Mesodermal cell (in vitro differentiated cells): ENCODE data around the gene CR2.

Experiments
- H3K27ac ChIP-seq: 2 replicates; pipeline ENCODE4 v1.7.0; 2013; ENCODE audit warnings: mild to moderate bottlenecking, low read depth, low read length, moderate library complexity; ENCODE audit not compliant: severe bottlenecking
- H3K36me3 ChIP-seq: 2 replicates; pipeline ENCODE4 v1.7.1; 2013; ENCODE audit warnings: mild to moderate bottlenecking, low read length, moderate library complexity; ENCODE audit not compliant: control insufficient read depth, insufficient read depth
- H3K4me1 ChIP-seq: one replicate; pipeline ENCODE4 v1.7.1; 2013; ENCODE audit warnings: mild to moderate bottlenecking, low read length; ENCODE audit not compliant: insufficient read depth, control insufficient read depth, poor library complexity, severe bottlenecking
- H3K4me3 ChIP-seq: 2 replicates; pipeline ENCODE4 v1.7.0; 2013; ENCODE audit warnings: low read length, control low read depth, mild to moderate bottlenecking; ENCODE audit not compliant: insufficient read depth, poor library complexity, severe bottlenecking; ENCODE audit errors: extremely low read depth
- H3K9me3 ChIP-seq: 2 replicates; pipeline ENCODE4 v1.7.1; 2013; ENCODE audit warnings: mild to moderate bottlenecking, low read length, moderate library complexity; ENCODE audit not compliant: control insufficient read depth
- WGBS, 2 experiments: methylation state at CpG; one replicate each; pipeline ENCODE4 v1.1.5; 2013; ENCODE audit warnings: missing lambda C conversion rate in 2 of 2; ENCODE audit not compliant: insufficient coverage in 2 of 2; 5-methylcytosine and 5-hydroxymethylcytosine counted together

CR2 gene

DNA sequence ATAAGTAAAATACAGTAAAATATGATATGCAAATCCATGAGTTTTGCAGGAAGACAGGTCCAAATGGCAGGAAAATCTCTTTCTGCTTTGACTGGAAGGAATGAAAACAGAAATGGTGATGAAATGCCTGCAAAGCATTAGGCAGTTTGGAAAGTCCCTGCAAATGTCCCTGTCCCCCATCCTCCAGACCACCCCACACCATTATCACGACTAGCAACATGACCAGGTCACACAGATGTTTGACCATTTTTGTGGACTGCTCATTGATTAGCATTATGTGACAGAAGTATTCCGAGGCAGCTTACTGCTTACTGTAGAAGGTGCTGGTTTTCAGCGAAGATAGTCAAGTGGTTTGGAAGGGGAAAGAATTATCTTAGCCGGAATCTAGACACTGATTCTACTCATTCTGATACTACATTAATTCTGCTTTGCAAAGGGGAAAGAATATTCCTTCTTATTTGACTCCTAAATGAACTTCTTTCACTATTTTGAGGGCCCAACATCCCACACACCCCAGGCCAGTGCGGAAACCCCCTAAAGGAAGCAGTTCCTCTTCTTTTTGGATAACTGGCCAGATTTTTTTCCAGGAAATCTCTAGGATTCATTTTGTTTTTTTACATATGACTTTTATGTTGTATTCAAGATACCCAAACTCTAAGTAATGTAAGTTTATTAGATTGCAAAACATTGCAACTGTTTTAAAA is 9.5 kb upstream of the CR2 start:
- Histone ChIP-seq H3K27ac (no peak overlapping the region), H3K9me3 (no peaks in the 10 kb centered on the region), H3K4me1 (no peaks in the 10 kb centered on the region), H3K4me3 (no peak overlapping the region), H3K36me3 (no peaks in the 10 kb centered on the region)
- 100% methylated on average over 1 to 3 of the region's 5 CpGs for WGBS, 2 experiments

DNA sequence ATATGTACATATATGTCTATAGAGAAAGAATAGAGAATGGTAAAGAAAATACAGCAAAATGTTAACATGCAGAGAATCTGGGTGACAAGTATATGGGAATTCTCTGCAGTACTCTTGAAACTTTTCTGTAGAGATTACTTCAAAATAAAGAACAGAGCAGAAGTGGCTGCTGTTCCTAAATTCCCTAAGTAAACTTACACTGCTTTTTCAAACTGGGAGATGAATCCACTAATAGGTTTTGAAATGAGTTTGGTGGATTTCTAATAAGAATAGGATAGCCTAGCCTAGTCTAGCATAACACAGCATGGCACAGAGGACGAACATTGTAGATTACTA is 450 bp upstream of the CR2 start:
- H3K4me1 ChIP-seq, result no peaks in the 10 kb centered on the region
- H3K27ac ChIP-seq, result no peak overlapping the region
- no peaks in the 10 kb centered on the region for H3K36me3 ChIP-seq
- H3K9me3 ChIP-seq, result no peaks in the 10 kb centered on the region
- H3K4me3 ChIP-seq, result no peak overlapping the region
- WGBS, 2 experiments, result 40 to 50% methylated on average over 1 of the region's 1 CpG

DNA sequence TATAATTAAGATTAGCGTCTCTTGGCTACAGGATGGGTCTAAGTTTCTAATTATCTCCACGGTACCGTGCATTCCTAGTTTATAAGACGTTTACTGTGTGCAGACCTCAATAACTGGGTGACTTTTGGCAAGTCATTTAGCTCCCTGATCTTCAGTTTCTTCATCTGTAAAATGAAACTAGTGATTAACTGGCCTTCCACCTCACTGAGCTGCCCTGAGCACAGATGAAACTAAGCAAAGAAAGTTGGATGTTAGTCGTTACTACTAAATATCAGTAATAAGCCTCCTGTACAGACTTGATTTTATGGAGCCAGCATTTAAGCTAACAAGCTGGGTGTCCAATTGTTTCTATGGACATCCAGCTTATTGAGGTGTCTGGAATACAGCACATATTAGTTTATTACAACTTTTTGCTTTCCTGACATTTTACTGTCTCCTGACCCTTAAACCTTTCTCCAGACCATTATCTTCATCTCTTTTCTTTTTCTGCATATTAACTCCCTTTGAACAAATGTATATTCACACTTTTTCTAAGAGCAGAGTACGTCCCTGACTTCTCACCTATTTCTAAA is 1.1 kb downstream of the CR2 start:
- no peaks in the 10 kb centered on the region for H3K9me3 ChIP-seq
- WGBS, 2 experiments, result 65 to 69% methylated on average over 5 of the region's 6 CpGs
- no peak overlapping the region for H3K4me3 ChIP-seq
- H3K27ac ChIP-seq, result no peak overlapping the region
- no peaks in the 10 kb centered on the region for H3K36me3 ChIP-seq
- no peaks in the 10 kb centered on the region for H3K4me1 ChIP-seq

- Histone ChIP-seq H3K4me3 (no peak overlapping the region), H3K4me1 (no peaks in the 10 kb centered on the region), H3K36me3 (no peaks in the 10 kb centered on the region), H3K27ac (no peak overlapping the region), H3K9me3 (no peaks in the 10 kb centered on the region)
- 83 to 90% methylated on average over 1 of the region's 1 CpG for WGBS, 2 experiments
Measured at GRCh38 chr1:207458414-207458813, 4.3 kb downstream of the CR2 start.

DNA sequence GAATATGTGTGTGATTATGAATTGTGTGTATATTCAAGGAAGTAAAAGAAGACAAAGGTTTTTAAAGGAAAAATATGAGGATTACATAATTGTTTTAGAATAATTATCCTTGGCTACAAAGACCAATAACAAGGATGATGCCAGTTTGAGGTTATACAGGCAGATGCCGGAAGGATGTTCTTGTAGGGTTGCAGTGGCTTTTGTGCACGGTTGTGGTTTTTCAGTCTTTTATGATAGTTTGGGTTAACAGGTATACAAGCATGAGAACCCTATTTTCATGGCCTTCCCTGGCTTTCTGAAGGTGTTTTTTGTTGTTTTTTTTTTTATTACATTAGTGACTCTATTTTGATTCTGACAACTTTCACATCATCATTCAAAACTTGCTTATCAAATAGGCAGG is 4.9 kb downstream of the CR2 start:
- 94 to 100% methylated on average over 2 of the region's 2 CpGs for WGBS, 2 experiments
- no peak overlapping the region for H3K4me3 ChIP-seq
- no peaks in the 10 kb centered on the region for H3K36me3 ChIP-seq
- H3K9me3 ChIP-seq, result no peaks in the 10 kb centered on the region
- no peaks in the 10 kb centered on the region for H3K4me1 ChIP-seq
- no peak overlapping the region for H3K27ac ChIP-seq

DNA sequence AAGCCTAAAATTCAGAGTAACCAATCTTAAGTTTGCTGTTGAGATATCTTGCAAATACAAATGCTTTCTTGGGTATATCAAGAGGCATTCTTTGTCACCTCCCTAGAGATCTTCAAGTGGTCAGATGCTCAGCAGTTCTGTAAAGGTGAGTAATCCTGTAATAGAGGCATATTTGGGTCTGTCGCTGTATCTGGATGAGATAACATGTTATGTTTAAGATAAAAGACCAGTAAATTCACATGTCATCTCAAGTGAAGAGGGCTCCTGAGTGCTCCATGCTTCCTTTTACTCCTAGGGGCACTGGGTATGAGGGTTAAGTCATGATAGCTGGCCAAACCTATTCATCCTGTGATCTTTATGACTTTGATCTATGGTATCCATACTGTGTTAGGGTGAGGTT is 7.5 kb downstream of the CR2 start:
- Histone ChIP-seq H3K4me3 (no peak overlapping the region), H3K9me3 (no peaks in the 10 kb centered on the region), H3K4me1 (no peaks in the 10 kb centered on the region), H3K36me3 (no peaks in the 10 kb centered on the region), H3K27ac (no peak overlapping the region)
- WGBS, 2 experiments, result no CpG with 5 or more reads among the region's 1 CpG

DNA sequence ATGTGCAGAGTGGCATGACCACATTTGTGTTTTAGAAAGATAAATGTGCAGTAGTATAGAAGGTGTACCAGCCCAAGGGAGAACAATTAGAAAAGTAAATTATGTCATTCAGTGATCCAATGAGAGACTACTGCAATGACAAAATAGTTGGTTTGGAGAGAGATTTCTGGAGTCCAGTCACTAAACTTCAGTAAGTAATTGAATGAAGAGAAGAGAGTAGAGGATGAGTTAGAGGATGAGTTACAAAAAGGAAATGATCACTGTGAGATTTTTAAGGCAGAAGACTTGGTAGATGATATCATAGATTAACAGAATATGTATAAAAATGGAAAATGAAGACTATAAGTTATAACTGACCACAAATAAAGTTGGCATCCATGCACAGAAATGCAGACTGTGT is 8.4 kb downstream of the CR2 start:
- no peak overlapping the region for H3K4me3 ChIP-seq
- H3K9me3 ChIP-seq, result no peaks in the 10 kb centered on the region
- no peaks in the 10 kb centered on the region for H3K36me3 ChIP-seq
- no peak overlapping the region for H3K27ac ChIP-seq
- H3K4me1 ChIP-seq, result no peaks in the 10 kb centered on the region

- H3K27ac ChIP-seq, result no peak overlapping the region
- no peak overlapping the region for H3K4me3 ChIP-seq
- no peaks in the 10 kb centered on the region for H3K4me1 ChIP-seq
- no peaks in the 10 kb centered on the region for H3K36me3 ChIP-seq
- H3K9me3 ChIP-seq, result no peaks in the 10 kb centered on the region
Measured at GRCh38 chr1:207463021-207463420, 8.9 kb downstream of the CR2 start.

GRCh38 chr1:207463571-207463970 is 9.4 kb downstream of the CR2 start:
- Histone ChIP-seq H3K4me1 (no peaks in the 10 kb centered on the region), H3K9me3 (no peaks in the 10 kb centered on the region), H3K27ac (no peak overlapping the region), H3K36me3 (no peaks in the 10 kb centered on the region), H3K4me3 (no peak overlapping the region)
- no CpG with 5 or more reads among the region's 3 CpGs for WGBS, 2 experiments

DNA sequence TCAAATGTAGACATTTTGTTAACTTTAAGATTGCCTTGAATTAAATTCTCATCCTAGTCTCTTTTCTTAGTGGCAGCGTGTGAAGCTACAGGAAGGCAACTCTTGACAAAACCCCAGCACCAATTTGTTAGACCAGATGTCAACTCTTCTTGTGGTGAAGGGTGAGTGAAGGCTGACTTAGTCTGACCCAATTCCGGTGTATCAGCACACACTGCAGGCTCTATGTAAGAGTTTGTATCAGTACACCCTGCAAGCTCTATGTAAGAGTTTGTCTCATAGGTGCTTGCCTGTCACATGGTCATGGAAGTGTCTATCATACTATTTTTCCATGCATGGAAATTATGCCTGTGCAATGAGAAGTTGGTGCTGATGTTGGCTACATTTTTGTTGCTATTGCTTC is 16.8 kb downstream of the CR2 start:
- 100% methylated on average over 1 of the region's 2 CpGs for WGBS, 2 experiments
- H3K4me1 ChIP-seq, result no peaks in the 10 kb centered on the region
- no peaks in the 10 kb centered on the region for H3K36me3 ChIP-seq
- no peak overlapping the region for H3K4me3 ChIP-seq
- no peaks in the 10 kb centered on the region for H3K9me3 ChIP-seq
- no peak overlapping the region for H3K27ac ChIP-seq

DNA sequence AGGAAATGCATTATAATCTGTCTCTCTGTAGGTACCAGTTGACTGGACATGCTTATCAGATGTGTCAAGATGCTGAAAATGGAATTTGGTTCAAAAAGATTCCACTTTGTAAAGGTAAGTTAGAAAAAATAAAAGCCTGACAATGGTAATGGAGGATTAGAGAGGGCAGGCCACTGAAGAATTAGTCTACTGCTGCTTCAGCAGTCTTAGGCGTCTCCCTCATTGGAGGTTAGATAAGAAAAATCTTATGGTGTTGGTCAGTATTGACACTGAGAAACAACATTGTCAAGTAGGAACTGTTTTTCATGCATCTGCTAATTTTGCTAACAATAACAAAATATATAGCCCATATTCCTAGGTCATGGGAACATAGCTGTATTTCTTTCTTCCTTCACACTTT is 20.1 kb downstream of the CR2 start:
- H3K9me3 ChIP-seq, result no peaks in the 10 kb centered on the region
- 100% methylated on average over 1 of the region's 1 CpG; no CpG with 5 or more reads in 1 of the 2 experiments for WGBS, 2 experiments
- H3K36me3 ChIP-seq, result no peaks in the 10 kb centered on the region
- no peak overlapping the region for H3K4me3 ChIP-seq
- H3K4me1 ChIP-seq, result no peaks in the 10 kb centered on the region
- no peak overlapping the region for H3K27ac ChIP-seq
